Left kidney (tissue), 8 donors: ENCODE results near the gene PRSS8. TPM values are rescaled to one million over a fixed set of nuclear protein-coding genes. Genes with fewer than 3 reads are reported as not detected.
"Not testable (repeated sequence)": the region's sequence is repeated elsewhere in the genome, so short reads cannot be mapped to it uniquely, and the experiment has no call there.

Experiments
- DNase-seq: peaks from one replicate; pipeline ENCODE4 v3.0.0-alpha.2; 2013
- long read RNA-seq, 8 donors: transcript quantifications; one replicate each; lab custom pipeline, GENCODE V29; 2026
- polyA plus RNA-seq: library from polyadenylated mRNA; unstranded; fragments of 120-200 nt; gene quantifications from one replicate; pipeline ENCODE4 v1.2.1, GENCODE V29; 2013; ENCODE audit not compliant: insufficient read length

The PRSS8 gene
- 54.4 TPM for polyA plus RNA-seq
- long read RNA-seq, donor 1, partial matches to known transcripts = 95 of 116 reads
- long read RNA-seq, donor 1, other reads (novel, unspliced or antisense) = 21 of 116 reads
- long read RNA-seq, donor 2, partial matches to known transcripts = 27 of 43 reads
- long read RNA-seq, donor 2, other reads (novel, unspliced or antisense) = 16 of 43 reads
- long read RNA-seq, donor 3, partial matches to known transcripts = 29 of 48 reads
- long read RNA-seq, donor 3, other reads (novel, unspliced or antisense) = 19 of 48 reads
- long read RNA-seq, donor 4, partial matches to known transcripts = 5 of 10 reads
- long read RNA-seq, donor 4, other reads (novel, unspliced or antisense) = 5 of 10 reads
- long read RNA-seq, donor 5, partial matches to known transcripts = 32 of 67 reads
- long read RNA-seq, donor 5, other reads (novel, unspliced or antisense) = 35 of 67 reads
- long read RNA-seq, donor 6, partial matches to known transcripts = 35 of 44 reads
- long read RNA-seq, donor 6, other reads (novel, unspliced or antisense) = 9 of 44 reads
- long read RNA-seq, donor 7, partial matches to known transcripts = 54 of 88 reads
- long read RNA-seq, donor 7, other reads (novel, unspliced or antisense) = 34 of 88 reads
- long read RNA-seq, donor 8, partial matches to known transcripts = 19 of 27 reads
- long read RNA-seq, donor 8, other reads (novel, unspliced or antisense) = 8 of 27 reads

GRCh38 chr16:31135535-31136286, at the start of gene PRSS8:
Gene PRSS8, minus strand, starts transcription at chr16:31135727. Its CDS starts 229 bp downstream, at chr16:31135498.
- no peak for DNase-seq

- no peak for DNase-seq
Measured at GRCh38 chr16:31184888-31185287, 49.4 kb upstream of the PRSS8 start.

- DNase-seq = no peak
Measured at GRCh38 chr16:31183432-31184428, 48.2 kb upstream of the PRSS8 start.

GRCh38 chr16:31182391-31182790, 46.9 kb upstream of the PRSS8 start:
- DNase-seq = no peak

GRCh38 chr16:31181102-31181830, 45.7 kb upstream of the PRSS8 start:
- DNase-seq = no peak

GRCh38 chr16:31179747-31180459, 44.4 kb upstream of the PRSS8 start, which contains the start of gene FUS:
Gene FUS, plus strand, starts transcription at chr16:31180139. Its CDS starts 76 bp downstream, at chr16:31180215.
- peak; percentile 90 for DNase-seq

GRCh38 chr16:31179219-31179746, 43.8 kb upstream of the PRSS8 start:
- DNase-seq = no peak

- no peak for DNase-seq
Measured at GRCh38 chr16:31177136-31177535, 41.6 kb upstream of the PRSS8 start.

- not testable (repeated sequence) for DNase-seq
Measured at GRCh38 chr16:31170048-31170447, 34.5 kb upstream of the PRSS8 start.

GRCh38 chr16:31168848-31169247, 33.3 kb upstream of the PRSS8 start:
- no peak for DNase-seq

GRCh38 chr16:31167315-31167714, 31.8 kb upstream of the PRSS8 start:
- no peak for DNase-seq

- DNase-seq = no peak
Measured at GRCh38 chr16:31157136-31157535, 21.6 kb upstream of the PRSS8 start.

- DNase-seq = not testable (repeated sequence)
Measured at GRCh38 chr16:31150976-31151375, 15.4 kb upstream of the PRSS8 start.

- DNase-seq = no peak
Measured at GRCh38 chr16:31149894-31150890, 14.7 kb upstream of the PRSS8 start, which contains the start of gene PRSS36. Gene PRSS36, minus strand, starts transcription at chr16:31150066. Its CDS starts 31 bp downstream, at chr16:31150035.

GRCh38 chr16:31149332-31149731, 13.8 kb upstream of the PRSS8 start:
- no peak for DNase-seq

- DNase-seq = no peak
Measured at GRCh38 chr16:31148896-31149295, 13.4 kb upstream of the PRSS8 start.

- DNase-seq = no peak
Measured at GRCh38 chr16:31148281-31148728, 12.8 kb upstream of the PRSS8 start.

- DNase-seq = no peak
Measured at GRCh38 chr16:31147574-31147973, 12.0 kb upstream of the PRSS8 start.
